ENCODE data around the gene LIPF. TPM values are rescaled to one million over a fixed set of nuclear protein-coding genes. Genes with fewer than 3 reads are reported as not detected.

Gene LIPF
- total and polyA plus RNA-seq, 2 of the 4 experiments (the other 2 are of a cell fraction), result not detected

DNA sequence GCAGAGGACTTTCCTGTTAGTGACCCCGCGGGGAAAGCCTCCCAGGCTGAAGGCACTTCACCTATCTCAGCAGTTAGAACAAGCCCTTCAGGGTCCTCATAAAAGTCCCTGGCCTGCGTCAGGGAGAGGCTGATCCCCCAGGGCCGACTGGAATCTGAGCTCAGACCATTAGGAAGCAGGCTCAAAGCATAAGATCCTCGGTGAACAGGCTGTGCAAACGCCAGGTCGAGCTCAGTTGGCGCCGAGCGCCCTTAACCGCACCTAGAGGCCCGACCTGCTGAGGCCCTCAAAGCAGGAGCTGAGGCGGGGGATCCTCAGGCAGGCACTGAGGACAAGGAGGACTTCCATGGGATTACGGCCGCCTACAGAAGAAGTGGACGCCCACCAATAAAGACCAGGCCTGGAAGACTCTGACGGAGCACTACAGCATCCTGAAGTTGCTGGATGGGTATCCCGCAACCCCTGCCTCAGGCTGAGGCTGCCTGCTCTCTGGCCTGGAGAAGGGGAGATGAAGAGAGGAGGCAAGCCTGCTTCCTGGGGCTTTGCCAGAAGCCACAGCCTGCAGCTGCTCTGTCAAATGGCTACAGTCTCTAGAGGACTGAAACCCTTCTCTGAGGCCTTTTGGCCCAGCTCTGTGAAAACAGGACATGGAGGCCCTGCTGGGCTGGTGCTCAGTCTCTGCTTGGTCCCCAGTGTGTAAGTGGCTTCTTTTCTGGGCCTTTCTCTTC lies 47.8 kb upstream of the LIPF start:
- Histone ChIP-seq H3K23ac (ENCODE audit: low read depth, low read length) (no peak overlapping the region), H4K20me1 (ENCODE audit: insufficient read depth, low read length) (no peaks in the 10 kb centered on the region), H2BK120ac (ENCODE audit: low read depth, low read length) (no peak overlapping the region), H3K18ac (ENCODE audit: low read depth, low read length) (no peak overlapping the region), H3K4me3 (ENCODE audit: insufficient read depth, low read depth, low read length) (no peak overlapping the region), H3K14ac (replicated peaks; ENCODE audit: low read depth, low read length) (no peak overlapping the region), H3K9me1 (ENCODE audit: insufficient read depth, low read length) (no peaks in the 10 kb centered on the region), H3K4me1 (ENCODE audit: control insufficient read depth, insufficient read depth, low read length) (no peaks in the 10 kb centered on the region), H3K9ac (ENCODE audit: low read depth, low read length) (no peak overlapping the region), H2BK20ac (ENCODE audit: low read depth, low read length) (no peak overlapping the region), H4K5ac (ENCODE audit: low read depth, low read length) (no peak overlapping the region), H3K27ac (ENCODE audit: insufficient read depth, low read length) (no peak overlapping the region), H3K79me1 (ENCODE audit: low read depth in 1 of 2, low read length in 2 of 2) (no peaks in the 10 kb centered on the region), H4K8ac (ENCODE audit: low read depth in 2 of 2, low read length in 2 of 2) (no peak overlapping the region), H2BK5ac (ENCODE audit: low read depth, low read length, poor library complexity, severe bottlenecking) (no peak overlapping the region), H2BK15ac (ENCODE audit: low read depth, low read length) (no peak overlapping the region), H2AK9ac (replicated peaks; ENCODE audit: low read depth, low read length, poor library complexity) (no peak overlapping the region), H2AK5ac (ENCODE audit: low read depth, low read length) (no peak overlapping the region), H3K4ac (ENCODE audit: low read depth, low read length) (no peak overlapping the region), H3K9me3 (ENCODE audit: control insufficient read depth, insufficient read depth, low read length) (no peaks in the 10 kb centered on the region), H3K4me2 (ENCODE audit: low read depth, low read length) (no peak overlapping the region), H3K56ac (ENCODE audit: extremely low read depth, insufficient read depth, low read length) (no peak overlapping the region), H3K27me3 (ENCODE audit: control insufficient read depth, insufficient read depth, low read length) (no peaks in the 10 kb centered on the region), H3K36me3 (ENCODE audit: control insufficient read depth, insufficient read depth, low read length) (no peaks in the 10 kb centered on the region), H4K91ac (ENCODE audit: insufficient read depth, low read depth, low read length) (no peak overlapping the region), H2AFZ (replicated peaks; ENCODE audit: low read length, poor library complexity) (peak overlapping the region; percentile 23)
- ATAC-seq (ENCODE audit: low read depth), result no peak
- TF ChIP-seq, protein P1, sequence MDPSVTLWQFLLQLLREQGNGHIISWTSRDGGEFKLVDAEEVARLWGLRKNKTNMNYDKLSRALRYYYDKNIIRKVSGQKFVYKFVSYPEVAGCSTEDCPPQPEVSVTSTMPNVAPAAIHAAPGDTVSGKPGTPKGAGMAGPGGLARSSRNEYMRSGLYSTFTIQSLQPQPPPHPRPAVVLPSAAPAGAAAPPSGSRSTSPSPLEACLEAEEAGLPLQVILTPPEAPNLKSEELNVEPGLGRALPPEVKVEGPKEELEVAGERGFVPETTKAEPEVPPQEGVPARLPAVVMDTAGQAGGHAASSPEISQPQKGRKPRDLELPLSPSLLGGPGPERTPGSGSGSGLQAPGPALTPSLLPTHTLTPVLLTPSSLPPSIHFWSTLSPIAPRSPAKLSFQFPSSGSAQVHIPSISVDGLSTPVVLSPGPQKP (IDR thresholded peaks at IDR 0.05; ENCODE audit: borderline replicate concordance, low read depth, low read length), result no peak
- TF ChIP-seq POLR2A (IDR thresholded peaks at IDR 0.05; ENCODE audit: low read depth, low read length) (no peak), NFE2L2 (IDR thresholded peaks at IDR 0.05; ENCODE audit: low read depth, low read length) (no peak), CEBPB (IDR thresholded peaks at IDR 0.05; ENCODE audit: low read depth, low read length) (no peak), RFX5 (IDR thresholded peaks at IDR 0.05; ENCODE audit: low read depth, low read length) (no peak), MXI1 (IDR thresholded peaks at IDR 0.05; ENCODE audit: borderline replicate concordance, low read depth, low read length) (no peak), MAZ (IDR thresholded peaks at IDR 0.05; ENCODE audit: borderline replicate concordance, low read depth, low read length) (no peak), MAFK (IDR thresholded peaks at IDR 0.05; ENCODE audit: low read depth, low read length) (no peak), RCOR1 (IDR thresholded peaks at IDR 0.05; ENCODE audit: insufficient replicate concordance, low read length) (no peak), FOS (IDR thresholded peaks at IDR 0.05; ENCODE audit: low read depth, low read length) (no peak)
- ChIA-PET POLR2A (ENCODE audit: unreplicated experiment) (no interaction called here), CTCF (no interaction called here)
- BruUV-seq (replicated peaks), result no TSS peak
- dilution Hi-C loops (cut with HindIII; ENCODE audit: low sequenced_read_pairs, unreplicated experiment), result no loop called here
- intact Hi-C loops (cut with micrococcal nuclease), result no loop called here
- in situ Hi-C loops (cut with MboI; ENCODE audit: low sequenced_read_pairs), result no loop called here
- WGBS, 2 experiments (ENCODE audit: extremely low coverage in 2 of 2, insufficient read length in 1 of 2), result 86% methylated on average over 12 of the region's 18 CpGs; no CpG with 5 or more reads in 1 of the 2 experiments
- DNase-seq, result no peak
